OCI-LY3 (cell line): ENCODE data around the gene SWT1.

Experiments
- EZH2phosphoT487 ChIP-seq: fragments of 200-600 bp; shearing (Covaris generic); IDR thresholded peaks from 2 replicates; pipeline ENCODE4 v1.6.1; 2018; ENCODE audit warnings: antibody characterized with exemption, mixed run types, low read depth
- TF ChIP-seq, protein P1 (sequence below): fragments of 200-600, 300-600 bp; sonication (generic); IDR thresholded peaks from 2 replicates; pipeline ENCODE4 v1.5.1; 2014; ENCODE audit warnings: antibody characterized with exemption, low read length, low read depth

- TF ChIP-seq, protein P1, sequence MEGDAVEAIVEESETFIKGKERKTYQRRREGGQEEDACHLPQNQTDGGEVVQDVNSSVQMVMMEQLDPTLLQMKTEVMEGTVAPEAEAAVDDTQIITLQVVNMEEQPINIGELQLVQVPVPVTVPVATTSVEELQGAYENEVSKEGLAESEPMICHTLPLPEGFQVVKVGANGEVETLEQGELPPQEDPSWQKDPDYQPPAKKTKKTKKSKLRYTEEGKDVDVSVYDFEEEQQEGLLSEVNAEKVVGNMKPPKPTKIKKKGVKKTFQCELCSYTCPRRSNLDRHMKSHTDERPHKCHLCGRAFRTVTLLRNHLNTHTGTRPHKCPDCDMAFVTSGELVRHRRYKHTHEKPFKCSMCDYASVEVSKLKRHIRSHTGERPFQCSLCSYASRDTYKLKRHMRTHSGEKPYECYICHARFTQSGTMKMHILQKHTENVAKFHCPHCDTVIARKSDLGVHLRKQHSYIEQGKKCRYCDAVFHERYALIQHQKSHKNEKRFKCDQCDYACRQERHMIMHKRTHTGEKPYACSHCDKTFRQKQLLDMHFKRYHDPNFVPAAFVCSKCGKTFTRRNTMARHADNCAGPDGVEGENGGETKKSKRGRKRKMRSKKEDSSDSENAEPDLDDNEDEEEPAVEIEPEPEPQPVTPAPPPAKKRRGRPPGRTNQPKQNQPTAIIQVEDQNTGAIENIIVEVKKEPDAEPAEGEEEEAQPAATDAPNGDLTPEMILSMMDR, result no peak
- TF ChIP-seq EZH2phosphoT487, result no peak
Measured at GRCh38 chr1:185162491-185162890, 5.5 kb downstream of the SWT1 start.
